GM12878 (cell line): ENCODE results near the gene LILRB5. TPM values are rescaled to one million over a fixed set of nuclear protein-coding genes. Genes with fewer than 3 reads are reported as not detected.

Source experiments
- ATAC-seq: fragments of 200-7000 bp; cut with Tn5 transposase; 3 replicates; pipeline ENCODE4 v1.9.1; 2020; ENCODE audit warnings: mild to moderate bottlenecking, moderate library complexity
- BruUV-seq: library from RNA; stranded (reverse); fragments of 400-500 nt; replicated peaks from 2 replicates; lab custom pipeline; 2021; lab: Mats Ljungman, UMichigan
- CTCF ChIA-PET: fragments of 300-600 bp; sonication (Branson Sonifier 250); formaldehyde crosslinking; extraction: SDS; loops from one replicate; lab custom pipeline; 2021; ENCODE audit warnings: inconsistent platforms; lab: Yijun Ruan, JAX
- POLR2A ChIA-PET: fragments of 350-600 bp; formaldehyde crosslinking; extraction: SDS; loops from one replicate; lab custom pipeline; 2021; ENCODE audit warnings: inconsistent platforms; lab: Charles Lee
- RAD21 ChIA-PET: fragments of 300-600 bp; sonication (Branson Sonifier 250); formaldehyde crosslinking; loops from one replicate; lab custom pipeline; 2023; ENCODE audit warnings: antibody characterized with exemption; ENCODE audit not compliant: unreplicated experiment; lab: Charles Lee
- SMC1A ChIA-PET: fragments of 300-600 bp; sonication (Branson Sonifier 250); formaldehyde crosslinking; loops from one replicate; lab custom pipeline; 2023; ENCODE audit not compliant: unreplicated experiment, uncharacterized antibody; lab: Charles Lee
- DNase-seq: peaks from one replicate; pipeline ENCODE4 v3.0.0-alpha.2; 2011; ENCODE audit warnings: low read depth, low spot score
- FAIRE-seq: peaks from 3 replicates; lab custom pipeline; 2011; peaks lifted over from hg19 to GRCh38; lab: Jason Lieb, UNC
- H2AFZ ChIP-seq: 2 replicates; pipeline ENCODE4 v1.6.0; 2011; ENCODE audit warnings: low read depth, low read length, control low read depth; ENCODE audit not compliant: control insufficient read depth
- H3K27ac ChIP-seq: 2 replicates; pipeline ENCODE4 v1.5.1; 2011; ENCODE audit warnings: control low read depth; ENCODE audit not compliant: control insufficient read depth, insufficient read depth
- H3K27me3 ChIP-seq, 2 experiments: replicated peaks in 1 of 2; 2 replicates each; pipeline versions ENCODE4 v1.6.0 to v1.6.1; 2011; ENCODE audit warnings: low read length in 1 of 2; ENCODE audit not compliant: control insufficient read depth in 2 of 2, insufficient read depth in 2 of 2
- H3K36me3 ChIP-seq, 2 experiments: 2 replicates each; pipeline ENCODE4 v1.5.1; 2011; ENCODE audit warnings: low read length in 1 of 2; ENCODE audit not compliant: control insufficient read depth in 2 of 2, insufficient read depth in 2 of 2
- H3K4me1 ChIP-seq: 2 replicates; pipeline ENCODE4 v1.6.1; 2011; ENCODE audit warnings: mild to moderate bottlenecking, low read length, moderate library complexity, mixed read lengths; ENCODE audit not compliant: control insufficient read depth, insufficient read depth
- H3K4me2 ChIP-seq: 2 replicates; pipeline ENCODE4 v1.6.0; 2011; ENCODE audit warnings: control low read depth; ENCODE audit not compliant: control insufficient read depth, insufficient read depth
- H3K4me3 ChIP-seq: fragments of 200-600 bp; sonication (generic); 2 replicates; pipeline ENCODE4 v1.5.1; 2016
- H3K79me2 ChIP-seq: 2 replicates; pipeline ENCODE4 v1.6.0; 2011; ENCODE audit warnings: low read length; ENCODE audit not compliant: control insufficient read depth, insufficient read depth
- H3K9ac ChIP-seq: 2 replicates; pipeline ENCODE4 v1.8.0; 2011; ENCODE audit warnings: low read length, control low read depth, mixed read lengths; ENCODE audit not compliant: control insufficient read depth, insufficient read depth
- H3K9me3 ChIP-seq: replicated peaks from 3 replicates; pipeline ENCODE4 v1.5.1; 2011; ENCODE audit warnings: mild to moderate bottlenecking, low read length; ENCODE audit not compliant: control insufficient read depth, insufficient read depth
- H4K20me1 ChIP-seq: 2 replicates; pipeline ENCODE4 v1.6.0; 2011; ENCODE audit not compliant: control insufficient read depth, insufficient read depth
- CEBPB ChIP-seq, 2 experiments: fragments of 150-350 bp in 1 of 2; IDR thresholded peaks; 2 replicates each; pipeline ENCODE4 v1.6.1; 2012 to 2014; ENCODE audit warnings: low read depth in 2 of 2, low read length in 2 of 2, borderline replicate concordance in 1 of 2, inconsistent platforms in 1 of 2
- EGR1 ChIP-seq, 2 experiments: IDR thresholded peaks; 1 replicate in 1 of 2; 2 replicates in 1 of 2; pipeline ENCODE4 v1.6.1; 2011 to 2012; ENCODE audit warnings: low read depth in 2 of 2, low read length in 2 of 2, borderline replicate concordance in 1 of 2, mild to moderate bottlenecking in 1 of 2, moderate library complexity in 1 of 2
- NFIC ChIP-seq: IDR thresholded peaks from 2 replicates; pipeline ENCODE4 v1.6.1; 2012; ENCODE audit warnings: low read depth, mild to moderate bottlenecking, inconsistent platforms, low read length, moderate library complexity
- PAX5 ChIP-seq: IDR thresholded peaks from 2 replicates; pipeline ENCODE4 v1.6.1; 2011; ENCODE audit warnings: low read depth, low read length, borderline replicate concordance
- SMARCA5 ChIP-seq: fragments of 450-650 bp; IDR thresholded peaks from 2 replicates; pipeline ENCODE4 v1.6.1; 2017; ENCODE audit warnings: mild to moderate bottlenecking
- SRF ChIP-seq, 2 experiments: IDR thresholded peaks; 2 replicates each; pipeline ENCODE4 v1.6.1; 2011; ENCODE audit warnings: low read depth in 2 of 2, low read length in 2 of 2, mild to moderate bottlenecking in 1 of 2, moderate library complexity in 1 of 2
- SUPT20H ChIP-seq: IDR thresholded peaks from 2 replicates; pipeline ENCODE4 v1.6.1; 2011; ENCODE audit warnings: low read depth, mild to moderate bottlenecking, low read length, moderate library complexity, borderline replicate concordance; ENCODE audit not compliant: control insufficient read depth
- YY1 ChIP-seq: IDR thresholded peaks from 2 replicates; pipeline ENCODE4 v1.6.1; 2011; ENCODE audit warnings: low read depth, mild to moderate bottlenecking, low read length
- WGBS: methylation state at CpG from one replicate; pipeline ENCODE4 v1.1.6; 2016; ENCODE audit warnings: low lambda C conversion rate; ENCODE audit not compliant: insufficient replicate concordance, insufficient coverage; ENCODE audit errors: missing lambda C conversion rate; 5-methylcytosine and 5-hydroxymethylcytosine counted together
- in situ Hi-C: fragments of 300-500 bp; cut with MboI; formaldehyde crosslinking; loops from 9 replicates; pipeline ENCODE4 v1.14.3; 2018; ENCODE audit warnings: mixed read lengths
- intact Hi-C: fragments of 100-400 bp; cut with micrococcal nuclease; formaldehyde crosslinking; loops from one replicate; pipeline ENCODE4 v1.14.2; 2022; ENCODE audit not compliant: unreplicated experiment
- polyA plus RNA-seq, 11 experiments: library from polyadenylated mRNA; depleted of rRNA in 4 of 11; unstranded in 6 of 11; stranded (reverse) in 5 of 11; fragments of >200 nt; fragmentation: Nextera tagmentation in 4 of 11; fragmentation: Illumina TruSeq in 1 of 11; extraction: Ambion mirVana in 4 of 11; extraction: Trizol in 1 of 11; gene quantifications; 1 replicate in 1 of 11; 2 replicates in 10 of 11; pipeline versions ENCODE4 v1.2.1 to v1.2.3, GENCODE V29; 2011 to 2016; ENCODE audit warnings: inconsistent platforms in 2 of 11, missing spikeins in 2 of 11, low read depth in 1 of 11
- total RNA-seq, 4 experiments: library from RNA; depleted of rRNA in 3 of 4; stranded (reverse); fragments of >200 nt in 3 of 4; fragmentation: Illumina TruSeq in 1 of 4; extraction: Trizol in 1 of 4; gene quantifications; 2 replicates each; pipeline versions ENCODE4 v1.2.1 to v1.2.3, GENCODE V29; 2013 to 2021
- TF ChIP-seq, protein P1 (sequence below): fragments of 450-650 bp; IDR thresholded peaks from 2 replicates; pipeline ENCODE4 v1.6.1; 2018; ENCODE audit warnings: borderline replicate concordance, mild to moderate bottlenecking; ENCODE audit not compliant: partially characterized antibody
- TF ChIP-seq, protein P2 (sequence below): IDR thresholded peaks from 2 replicates; pipeline ENCODE4 v1.6.1; 2012; ENCODE audit warnings: mild to moderate bottlenecking, low read depth, low read length
- TF ChIP-seq, protein P3 (sequence below), 3 experiments: IDR thresholded peaks in 2 of 3; conservative IDR thresholded peaks in 1 of 3; 2 replicates each; pipeline ENCODE4 v1.5.1; 2011; ENCODE audit warnings: low read depth in 3 of 3, low read length in 3 of 3, mild to moderate bottlenecking in 3 of 3, control low read depth in 2 of 3, moderate library complexity in 2 of 3, inconsistent platforms in 1 of 3, mixed read lengths in 1 of 3; ENCODE audit not compliant: control insufficient read depth in 2 of 3, insufficient read depth in 1 of 3; ENCODE audit errors: extremely low read depth in 1 of 3

The LILRB5 gene
- total and polyA plus RNA-seq, 10 of the 15 experiments (the other 5 are each of a cell fraction or from before 2014, with no cell fraction given), result 0.01 to 0.13 TPM; not detected in 8

DNA sequence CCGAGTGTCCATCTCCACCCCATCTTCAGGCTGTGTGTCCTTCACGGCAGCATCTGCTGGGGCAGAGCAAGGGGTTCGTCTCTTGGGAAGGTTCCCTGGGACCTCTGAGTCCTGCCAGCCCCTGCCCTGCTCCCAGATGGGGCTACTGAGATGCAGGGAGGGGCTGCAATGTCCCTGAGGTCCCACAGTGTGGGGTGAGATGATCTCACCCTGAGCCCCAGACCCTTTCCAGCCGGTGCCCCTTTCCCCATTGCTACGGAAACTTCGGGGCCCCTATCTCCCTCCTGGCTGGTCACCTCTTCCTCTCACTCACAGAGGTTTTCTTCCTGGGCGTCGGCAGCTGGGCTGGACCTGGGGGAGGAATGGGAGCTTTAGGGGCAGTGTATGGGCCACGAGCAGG, 18.9 kb upstream of the LILRB5 start:
- SMC1A ChIA-PET, result no interaction called here
- CTCF ChIA-PET, result no interaction called here
- no peaks in the 10 kb centered on the region for H3K79me2 ChIP-seq
- no peaks in the 10 kb centered on the region for H4K20me1 ChIP-seq
- H3K27ac ChIP-seq, result no peak overlapping the region
- no peak overlapping the region for H3K4me2 ChIP-seq
- TF ChIP-seq SRF (IDR thresholded peaks at IDR 0.05; ENCODE audit: low read depth in 2 of 2, low read length in 2 of 2) (no peak), SMARCA5 (no peak), YY1 (no peak), NFIC (no peak), PAX5 (no peak), EGR1 (IDR thresholded peaks at IDR 0.05; ENCODE audit: borderline replicate concordance in 1 of 2, low read depth in 2 of 2, low read length in 2 of 2) (no peak), SUPT20H (no peak), CEBPB (IDR thresholded peaks at IDR 0.05; ENCODE audit: borderline replicate concordance in 1 of 2, low read depth in 2 of 2, low read length in 2 of 2) (no peak)
- TF ChIP-seq, protein P1, sequence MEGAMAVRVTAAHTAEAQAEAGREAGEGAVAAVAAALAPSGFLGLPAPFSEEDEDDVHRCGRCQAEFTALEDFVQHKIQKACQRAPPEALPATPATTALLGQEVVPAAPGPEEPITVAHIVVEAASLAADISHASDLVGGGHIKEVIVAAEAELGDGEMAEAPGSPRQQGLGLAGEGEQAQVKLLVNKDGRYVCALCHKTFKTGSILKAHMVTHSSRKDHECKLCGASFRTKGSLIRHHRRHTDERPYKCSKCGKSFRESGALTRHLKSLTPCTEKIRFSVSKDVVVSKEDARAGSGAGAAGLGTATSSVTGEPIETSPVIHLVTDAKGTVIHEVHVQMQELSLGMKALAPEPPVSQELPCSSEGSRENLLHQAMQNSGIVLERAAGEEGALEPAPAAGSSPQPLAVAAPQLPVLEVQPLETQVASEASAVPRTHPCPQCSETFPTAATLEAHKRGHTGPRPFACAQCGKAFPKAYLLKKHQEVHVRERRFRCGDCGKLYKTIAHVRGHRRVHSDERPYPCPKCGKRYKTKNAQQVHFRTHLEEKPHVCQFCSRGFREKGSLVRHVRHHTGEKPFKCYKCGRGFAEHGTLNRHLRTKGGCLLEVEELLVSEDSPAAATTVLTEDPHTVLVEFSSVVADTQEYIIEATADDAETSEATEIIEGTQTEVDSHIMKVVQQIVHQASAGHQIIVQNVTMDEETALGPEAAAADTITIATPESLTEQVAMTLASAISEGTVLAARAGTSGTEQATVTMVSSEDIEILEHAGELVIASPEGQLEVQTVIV, result no peak
- TF ChIP-seq, protein P2, sequence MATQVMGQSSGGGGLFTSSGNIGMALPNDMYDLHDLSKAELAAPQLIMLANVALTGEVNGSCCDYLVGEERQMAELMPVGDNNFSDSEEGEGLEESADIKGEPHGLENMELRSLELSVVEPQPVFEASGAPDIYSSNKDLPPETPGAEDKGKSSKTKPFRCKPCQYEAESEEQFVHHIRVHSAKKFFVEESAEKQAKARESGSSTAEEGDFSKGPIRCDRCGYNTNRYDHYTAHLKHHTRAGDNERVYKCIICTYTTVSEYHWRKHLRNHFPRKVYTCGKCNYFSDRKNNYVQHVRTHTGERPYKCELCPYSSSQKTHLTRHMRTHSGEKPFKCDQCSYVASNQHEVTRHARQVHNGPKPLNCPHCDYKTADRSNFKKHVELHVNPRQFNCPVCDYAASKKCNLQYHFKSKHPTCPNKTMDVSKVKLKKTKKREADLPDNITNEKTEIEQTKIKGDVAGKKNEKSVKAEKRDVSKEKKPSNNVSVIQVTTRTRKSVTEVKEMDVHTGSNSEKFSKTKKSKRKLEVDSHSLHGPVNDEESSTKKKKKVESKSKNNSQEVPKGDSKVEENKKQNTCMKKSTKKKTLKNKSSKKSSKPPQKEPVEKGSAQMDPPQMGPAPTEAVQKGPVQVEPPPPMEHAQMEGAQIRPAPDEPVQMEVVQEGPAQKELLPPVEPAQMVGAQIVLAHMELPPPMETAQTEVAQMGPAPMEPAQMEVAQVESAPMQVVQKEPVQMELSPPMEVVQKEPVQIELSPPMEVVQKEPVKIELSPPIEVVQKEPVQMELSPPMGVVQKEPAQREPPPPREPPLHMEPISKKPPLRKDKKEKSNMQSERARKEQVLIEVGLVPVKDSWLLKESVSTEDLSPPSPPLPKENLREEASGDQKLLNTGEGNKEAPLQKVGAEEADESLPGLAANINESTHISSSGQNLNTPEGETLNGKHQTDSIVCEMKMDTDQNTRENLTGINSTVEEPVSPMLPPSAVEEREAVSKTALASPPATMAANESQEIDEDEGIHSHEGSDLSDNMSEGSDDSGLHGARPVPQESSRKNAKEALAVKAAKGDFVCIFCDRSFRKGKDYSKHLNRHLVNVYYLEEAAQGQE, result no peak
- TF ChIP-seq, protein P3, sequence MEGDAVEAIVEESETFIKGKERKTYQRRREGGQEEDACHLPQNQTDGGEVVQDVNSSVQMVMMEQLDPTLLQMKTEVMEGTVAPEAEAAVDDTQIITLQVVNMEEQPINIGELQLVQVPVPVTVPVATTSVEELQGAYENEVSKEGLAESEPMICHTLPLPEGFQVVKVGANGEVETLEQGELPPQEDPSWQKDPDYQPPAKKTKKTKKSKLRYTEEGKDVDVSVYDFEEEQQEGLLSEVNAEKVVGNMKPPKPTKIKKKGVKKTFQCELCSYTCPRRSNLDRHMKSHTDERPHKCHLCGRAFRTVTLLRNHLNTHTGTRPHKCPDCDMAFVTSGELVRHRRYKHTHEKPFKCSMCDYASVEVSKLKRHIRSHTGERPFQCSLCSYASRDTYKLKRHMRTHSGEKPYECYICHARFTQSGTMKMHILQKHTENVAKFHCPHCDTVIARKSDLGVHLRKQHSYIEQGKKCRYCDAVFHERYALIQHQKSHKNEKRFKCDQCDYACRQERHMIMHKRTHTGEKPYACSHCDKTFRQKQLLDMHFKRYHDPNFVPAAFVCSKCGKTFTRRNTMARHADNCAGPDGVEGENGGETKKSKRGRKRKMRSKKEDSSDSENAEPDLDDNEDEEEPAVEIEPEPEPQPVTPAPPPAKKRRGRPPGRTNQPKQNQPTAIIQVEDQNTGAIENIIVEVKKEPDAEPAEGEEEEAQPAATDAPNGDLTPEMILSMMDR (IDR thresholded peaks at IDR 0.05 in 2 of 3, conservative IDR thresholded peaks at IDR 0.05 in 1 of 3; ENCODE audit: control insufficient read depth in 2 of 3, extremely low read depth in 1 of 3, insufficient read depth in 1 of 3, low read depth in 3 of 3, low read length in 3 of 3), result no peak
- RAD21 ChIA-PET, result no interaction called here
- no peak overlapping the region for H3K4me3 ChIP-seq
- 23% methylated on average over 5 of the region's 9 CpGs for WGBS
- peaks cover 0 to 1% of the 10 kb centered on the region in 2 experiments; a peak in 2 of 4 replicates for H3K27me3 ChIP-seq
- no peak overlapping the region for H3K9ac ChIP-seq
- no peaks in the 10 kb centered on the region for H3K4me1 ChIP-seq
- POLR2A ChIA-PET, result no interaction called here
- FAIRE-seq, result no peak
- no peaks in the 10 kb centered on the region for H3K36me3 ChIP-seq
- no peak overlapping the region for H2AFZ ChIP-seq
- in situ Hi-C loops (no loop called here), intact Hi-C loops (no loop called here)
- H3K9me3 ChIP-seq, result no peaks in the 10 kb centered on the region; the same call in 2 of the 3 replicates
- no peak for DNase-seq
- ATAC-seq, result no peak
- BruUV-seq, result no TSS peak
